ENCODE data around the gene FAM136A. TPM values are rescaled to one million over a fixed set of nuclear protein-coding genes. Genes with fewer than 3 reads are reported as not detected.

FAM136A gene
- total RNA-seq (2012; rRNA removed) (19.9 and 35.0 TPM in 2 replicates), polyA plus RNA-seq (2012; rRNA removed) (26.8 and 28.1 TPM in 2 replicates), Bru-seq, nascent RNA (percentile 61 among the genes with signal in this experiment), BruChase-seq, experiment 1, labeled RNA remaining after a 6-hour chase (percentile 76 among the genes with signal in this experiment), BruChase-seq, experiment 2, labeled RNA remaining after a 2-hour chase (percentile 70 among the genes with signal in this experiment)
- polyA plus RNA-seq (2012; cell fraction: cytosol; rRNA removed): 12.0 and 13.6 TPM in 2 replicates
- polyA plus RNA-seq (2012; cell fraction: nucleus; rRNA removed; ENCODE audit: low replicate concordance): 18.3 and 35.9 TPM in 2 replicates
- long read RNA-seq, transcript FAM136A-201 (3 exons, 1,810 nt): major isoform, 33 of 47 reads
- long read RNA-seq, partial matches to known transcripts: 1 of 47 reads
- long read RNA-seq, other reads (novel, unspliced or antisense): 8 of 47 reads

DNA sequence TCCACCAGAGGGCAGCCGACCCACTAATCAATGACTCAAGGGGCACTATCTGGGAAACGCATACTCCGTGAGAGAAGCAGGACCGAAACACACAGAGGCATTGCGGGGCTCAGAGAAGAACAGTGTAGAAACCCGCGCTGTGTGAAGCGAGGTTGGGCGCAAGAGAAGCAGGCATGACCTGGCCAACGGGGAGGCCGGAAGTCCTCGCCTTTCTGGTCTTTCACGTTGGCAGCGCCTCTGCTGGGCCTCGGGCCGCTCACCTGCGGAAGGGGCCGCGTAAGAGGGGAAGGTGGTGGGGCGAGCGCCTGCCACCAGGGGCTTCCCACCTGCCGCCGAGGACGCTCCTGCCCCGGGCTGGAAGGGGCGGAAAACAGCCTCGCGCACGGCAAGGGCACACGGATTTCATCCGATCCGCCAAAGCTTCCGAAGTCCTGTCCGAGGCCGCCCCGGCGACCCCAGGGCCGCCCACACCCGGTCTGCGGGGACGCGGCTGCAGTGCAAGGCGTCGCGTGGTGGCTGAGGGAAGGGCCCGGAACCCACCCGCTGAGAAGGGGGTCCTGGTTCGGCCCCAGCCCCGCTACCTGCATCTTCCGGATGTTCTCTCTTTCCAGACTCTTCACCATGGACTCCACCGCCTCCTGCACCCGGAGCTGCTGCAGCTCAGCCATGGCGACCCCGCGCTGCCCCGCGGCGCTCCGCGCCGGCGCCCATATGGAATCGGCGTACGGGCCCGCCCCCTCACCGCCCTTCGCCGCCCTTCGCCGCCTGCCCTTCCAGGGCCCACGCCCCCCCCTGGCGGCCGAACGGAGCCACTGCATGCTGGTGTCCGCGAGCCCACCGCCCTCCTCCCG is at the start of gene FAM136A:
Gene FAM136A (minus strand): TSS at position 724 of the 851 bp plus-strand sequence. CDS start 56 bp downstream, at position 668.
- WGBS, 2 experiments (ENCODE audit: extremely low coverage in 2 of 2, insufficient read length in 1 of 2): 2% methylated on average over 28 of the region's 79 CpGs; no CpG with 5 or more reads in 1 of the 2 experiments
- H4K20me1 ChIP-seq (ENCODE audit: insufficient read depth, low read length): no peaks in the 10 kb centered on the region
- peak within 1 kb of the TSS; percentile 80 for H3K9ac ChIP-seq (ENCODE audit: low read depth, low read length)
- H3K27ac ChIP-seq (ENCODE audit: insufficient read depth, low read length): peak within 1 kb of the TSS; percentile 64
- peaks cover 9% of the 10 kb centered on the region for H3K36me3 ChIP-seq (ENCODE audit: control insufficient read depth, insufficient read depth, low read length)
- no TSS peak for BruUV-seq (replicated peaks)
- ChIA-PET POLR2A (ENCODE audit: unreplicated experiment) (no interaction called here), CTCF (interaction anchor here (0.5 to 3.8 kb wide), 4 partner anchors 8 to 486 kb away, joined by 3 to 36 read pairs (median 3); partner anchors contain the start of gene SNRPG)
- peak within 1 kb of the TSS; percentile 90 for H3K4me3 ChIP-seq (ENCODE audit: insufficient read depth, low read depth, low read length)
- peaks cover 3% of the 10 kb centered on the region; the same call in 1 of the 2 replicates for H3K4me1 ChIP-seq (ENCODE audit: control insufficient read depth, insufficient read depth, low read length)
- intact Hi-C loops (cut with micrococcal nuclease) (loop anchor here (5.0 kb wide), 1 partner anchor 389 kb away; no protein-coding TSS in a partner anchor), dilution Hi-C loops (cut with HindIII; ENCODE audit: low sequenced_read_pairs, unreplicated experiment) (no loop called here), in situ Hi-C loops (cut with MboI; ENCODE audit: low sequenced_read_pairs) (no loop called here)
- peak within 1 kb of the TSS; percentile 50; the same call in 1 of the 2 replicates for H2BK120ac ChIP-seq (ENCODE audit: low read depth, low read length)
- peaks cover 3 to 18% of the 10 kb centered on the region in 2 experiments; a peak in 2 of 4 replicates for H3K79me1 ChIP-seq (ENCODE audit: low read depth in 1 of 2, low read length in 2 of 2)
- H3K56ac ChIP-seq (ENCODE audit: extremely low read depth, insufficient read depth, low read length): peak within 1 kb of the TSS; percentile 40; the same call in 1 of the 2 replicates
- peak within 1 kb of the TSS; percentile 84 for H3K4me2 ChIP-seq (ENCODE audit: low read depth, low read length)
- no peaks in the 10 kb centered on the region for H3K27me3 ChIP-seq (ENCODE audit: control insufficient read depth, insufficient read depth, low read length)
- H2AK9ac ChIP-seq (replicated peaks; ENCODE audit: low read depth, low read length, poor library complexity): peak within 1 kb of the TSS; percentile 90
- H4K91ac ChIP-seq (ENCODE audit: insufficient read depth, low read depth, low read length): peak within 1 kb of the TSS; percentile 57
- peak within 1 kb of the TSS; percentile 25; the same call in 1 of the 2 replicates for H4K5ac ChIP-seq (ENCODE audit: low read depth, low read length)
- peak within 1 kb of the TSS; percentile 30 for H2BK5ac ChIP-seq (ENCODE audit: low read depth, low read length, poor library complexity, severe bottlenecking)
- H3K14ac ChIP-seq (replicated peaks; ENCODE audit: low read depth, low read length): peak within 1 kb of the TSS; percentile 28; the same call in 1 of the 2 replicates
- ATAC-seq (ENCODE audit: low read depth) (peak; percentile 99), DNase-seq (peak; percentile 56)
- peak within 1 kb of the TSS; percentile 36 to 45 for H4K8ac ChIP-seq (ENCODE audit: low read depth in 2 of 2, low read length in 2 of 2)
- H2BK20ac ChIP-seq (ENCODE audit: low read depth, low read length): no peak within 1 kb of the TSS
- peak within 1 kb of the TSS; percentile 48 for H2AK5ac ChIP-seq (ENCODE audit: low read depth, low read length)
- no peaks in the 10 kb centered on the region for H3K9me1 ChIP-seq (ENCODE audit: insufficient read depth, low read length)
- peak within 1 kb of the TSS; percentile 97 for H2AFZ ChIP-seq (replicated peaks; ENCODE audit: low read length, poor library complexity)
- H3K4ac ChIP-seq (ENCODE audit: low read depth, low read length): peak within 1 kb of the TSS; percentile 79
- no peak within 1 kb of the TSS for H2BK15ac ChIP-seq (ENCODE audit: low read depth, low read length)
- H3K18ac ChIP-seq (ENCODE audit: low read depth, low read length): no peak within 1 kb of the TSS; the same call in 1 of the 2 replicates
- H3K23ac ChIP-seq (ENCODE audit: low read depth, low read length): peak within 1 kb of the TSS; percentile 85
- no peaks in the 10 kb centered on the region for H3K9me3 ChIP-seq (ENCODE audit: control insufficient read depth, insufficient read depth, low read length)
- TF ChIP-seq MAZ (IDR thresholded peaks at IDR 0.05; ENCODE audit: borderline replicate concordance, low read depth, low read length): peak; percentile 61; the same call in 1 of the 2 replicates
- no peak for TF ChIP-seq POLR2A (IDR thresholded peaks at IDR 0.05; ENCODE audit: low read depth, low read length)
- TF ChIP-seq RAD21 (IDR thresholded peaks at IDR 0.05; ENCODE audit: low read length): peak; percentile 43
- TF ChIP-seq SMC3 (IDR thresholded peaks at IDR 0.05; ENCODE audit: low read depth, low read length): no peak
- peak; percentile 84 for TF ChIP-seq CTCF (conservative IDR thresholded peaks at IDR 0.05; ENCODE audit: low read depth, low read length)
- TF ChIP-seq CHD1 (IDR thresholded peaks at IDR 0.05; ENCODE audit: low read depth, low read length): no peak
- TF ChIP-seq ELK1 (IDR thresholded peaks at IDR 0.05; ENCODE audit: borderline replicate concordance, low read depth, low read length): no peak
- no peak for TF ChIP-seq BHLHE40 (IDR thresholded peaks at IDR 0.05; ENCODE audit: low read depth, low read length)
- TF ChIP-seq, protein P1, sequence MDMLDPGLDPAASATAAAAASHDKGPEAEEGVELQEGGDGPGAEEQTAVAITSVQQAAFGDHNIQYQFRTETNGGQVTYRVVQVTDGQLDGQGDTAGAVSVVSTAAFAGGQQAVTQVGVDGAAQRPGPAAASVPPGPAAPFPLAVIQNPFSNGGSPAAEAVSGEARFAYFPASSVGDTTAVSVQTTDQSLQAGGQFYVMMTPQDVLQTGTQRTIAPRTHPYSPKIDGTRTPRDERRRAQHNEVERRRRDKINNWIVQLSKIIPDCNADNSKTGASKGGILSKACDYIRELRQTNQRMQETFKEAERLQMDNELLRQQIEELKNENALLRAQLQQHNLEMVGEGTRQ (IDR thresholded peaks at IDR 0.05; ENCODE audit: low read depth, low read length): no peak
- no peak for TF ChIP-seq RFX5 (IDR thresholded peaks at IDR 0.05; ENCODE audit: low read depth, low read length)

Data from IMR-90 (cell line).